CD4-positive, alpha-beta T cell treated with Interleukin-4 for 1 hour (primary cell): ENCODE results near the gene BCAT1.
A peak's percentile ranks its signal among the peaks of the same experiment; 100 is the strongest.
"Not testable (repeated sequence)": the region's sequence is repeated elsewhere in the genome, so short reads cannot be mapped to it uniquely, and the experiment has no call there.

Source experiments
- DNase-seq, 2 donors: peaks; one replicate each; pipeline ENCODE4 v3.0.0-alpha.2; 2020 to 2022

BCAT1 gene

GRCh38 chr12:24948757-24949722 is at the start of gene BCAT1:
BCAT1 (minus strand) TSS chr12:24949101; CDS start chr12:24948932, 169 bp downstream.
- peak; percentile 17 to 40 for DNase-seq

- peak in 1 of 2 donors; percentile 14 for DNase-seq
Measured at GRCh38 chr12:24997970-24998582, 49.2 kb upstream of the BCAT1 start.

GRCh38 chr12:24997496-24997895 is 48.6 kb upstream of the BCAT1 start:
- DNase-seq = no peak

GRCh38 chr12:24996820-24997219 is 47.9 kb upstream of the BCAT1 start:
- no peak for DNase-seq

GRCh38 chr12:24996102-24996797 is 47.3 kb upstream of the BCAT1 start:
- no peak for DNase-seq

GRCh38 chr12:24993793-24994192 is 44.9 kb upstream of the BCAT1 start:
- no peak for DNase-seq

GRCh38 chr12:24991209-24992049 is 42.5 kb upstream of the BCAT1 start:
- DNase-seq = peak; percentile 21 to 79

GRCh38 chr12:24989216-24989615 is 40.3 kb upstream of the BCAT1 start:
- DNase-seq = no peak

GRCh38 chr12:24982250-24982649 is 33.3 kb upstream of the BCAT1 start:
- DNase-seq = no peak

GRCh38 chr12:24979976-24980730 is 31.3 kb upstream of the BCAT1 start:
- no peak for DNase-seq

GRCh38 chr12:24979329-24979728 is 30.4 kb upstream of the BCAT1 start:
- DNase-seq = peak in 1 of 2 donors; percentile 21

GRCh38 chr12:24977711-24978110 is 28.8 kb upstream of the BCAT1 start:
- DNase-seq = no peak

GRCh38 chr12:24977060-24977459 is 28.2 kb upstream of the BCAT1 start:
- DNase-seq = no peak

GRCh38 chr12:24975425-24975824 is 26.5 kb upstream of the BCAT1 start:
- no peak for DNase-seq

- no peak for DNase-seq
Measured at GRCh38 chr12:24974216-24974615, 25.3 kb upstream of the BCAT1 start.

GRCh38 chr12:24972078-24972477 is 23.2 kb upstream of the BCAT1 start:
- DNase-seq = no peak

GRCh38 chr12:24970177-24970576 is 21.3 kb upstream of the BCAT1 start:
- no peak for DNase-seq

GRCh38 chr12:24966951-24967564 is 18.2 kb upstream of the BCAT1 start:
- DNase-seq = peak in 1 of 2 donors; percentile 20

- no peak for DNase-seq
Measured at GRCh38 chr12:24964342-24964741, 15.4 kb upstream of the BCAT1 start.

GRCh38 chr12:24960222-24960855 is 11.4 kb upstream of the BCAT1 start:
- DNase-seq = peak in 1 of 2 donors; percentile 43

GRCh38 chr12:24956351-24956750 is 7.5 kb upstream of the BCAT1 start:
- not testable (repeated sequence) for DNase-seq
